Fibroblast of the aortic adventitia (primary cell): ENCODE results near the gene ZSCAN29. TPM values are rescaled to one million over a fixed set of nuclear protein-coding genes. Genes with fewer than 3 reads are reported as not detected.

Source experiments
- DNase-seq: peaks from one replicate; pipeline ENCODE4 v3.0.0-alpha.2; 2010; ENCODE audit warnings: low read depth
- H3K4me3 ChIP-seq: 2 replicates; pipeline ENCODE4 v1.5.1; 2011; ENCODE audit warnings: low read depth, mild to moderate bottlenecking, control low read depth, low read length, moderate library complexity
- CTCF ChIP-seq: IDR thresholded peaks from 2 replicates; pipeline ENCODE4 v1.5.1; 2011; ENCODE audit warnings: mild to moderate bottlenecking, low read length, control low read depth, inconsistent platforms; ENCODE audit not compliant: insufficient read depth
- total RNA-seq: library from RNA; depleted of rRNA; stranded (reverse); fragments of >200 nt; gene quantifications from 2 replicates; pipeline ENCODE4 v1.2.3, GENCODE V29; 2012; ENCODE audit warnings: low replicate concordance

Gene ZSCAN29
- 17.1 and 65.6 TPM in 2 replicates for total RNA-seq

- peak; percentile 71 for DNase-seq
- peak; percentile 43 for TF ChIP-seq CTCF
- peak within 1 kb of the TSS; percentile 91 for H3K4me3 ChIP-seq
Observed at GRCh38 chr15:43370975-43371974, at the start of gene ZSCAN29, which contains the start of gene TUBGCP4. ZSCAN29 (minus strand) TSS chr15:43371043; CDS start chr15:43369913, 1,130 bp downstream. TUBGCP4 (plus strand) TSS chr15:43371101; CDS start chr15:43371355, 254 bp downstream.

GRCh38 chr15:43420435-43420834 lies 49.6 kb upstream of the ZSCAN29 start:
- H3K4me3 ChIP-seq, result no peak overlapping the region
- DNase-seq, result no peak
- no peak for TF ChIP-seq CTCF

- no peak overlapping the region for H3K4me3 ChIP-seq
- peak; percentile 88 for DNase-seq
- TF ChIP-seq CTCF, result no peak
Observed at GRCh38 chr15:43414196-43414595, 43.4 kb upstream of the ZSCAN29 start.

- no peak for DNase-seq
- no peak for TF ChIP-seq CTCF
- no peak overlapping the region for H3K4me3 ChIP-seq
Observed at GRCh38 chr15:43412096-43412495, 41.3 kb upstream of the ZSCAN29 start.

GRCh38 chr15:43410572-43411214 lies 39.9 kb upstream of the ZSCAN29 start:
- TF ChIP-seq CTCF, result no peak
- no peak overlapping the region for H3K4me3 ChIP-seq
- DNase-seq, result peak; percentile 75

- H3K4me3 ChIP-seq, result no peak overlapping the region
- DNase-seq, result no peak
- no peak for TF ChIP-seq CTCF
Observed at GRCh38 chr15:43408789-43409188, 37.9 kb upstream of the ZSCAN29 start.
